NCI-H82 treated with DMSO at 0.1 percent for 48 hours (cell line): ENCODE data around the gene MAPT.
"Not testable (repeated sequence)": the region's sequence is repeated elsewhere in the genome, so short reads cannot be mapped to it uniquely, and the experiment has no call there.

Source experiments
- DNase-seq: peaks from one replicate; lab custom pipeline; 2025; ENCODE audit not compliant: unreplicated experiment; lab: John Stamatoyannopoulos, UW

Gene MAPT

GRCh38 chr17:46003907-46004748, 109.8 kb downstream of the MAPT start:
- DNase-seq: no peak

GRCh38 chr17:46006082-46006481, 111.7 kb downstream of the MAPT start:
- DNase-seq: not testable (repeated sequence)

- no peak for DNase-seq
These were observed 113.2 kb downstream of the MAPT start for GRCh38 chr17:46007461-46007965.

GRCh38 chr17:46008591-46008990, 114.2 kb downstream of the MAPT start:
- no peak for DNase-seq

GRCh38 chr17:46009681-46010596, 115.6 kb downstream of the MAPT start:
- no peak for DNase-seq

GRCh38 chr17:46010597-46011186, 116.3 kb downstream of the MAPT start:
- DNase-seq: no peak

GRCh38 chr17:46011711-46012505, 117.6 kb downstream of the MAPT start:
- no peak for DNase-seq

- no peak for DNase-seq
These were observed 118.2 kb downstream of the MAPT start for GRCh38 chr17:46012506-46013079.

GRCh38 chr17:46013127-46013501, 118.8 kb downstream of the MAPT start:
- DNase-seq: no peak

GRCh38 chr17:46013502-46014165, 119.3 kb downstream of the MAPT start:
- peak; percentile 29 for DNase-seq

- not testable (repeated sequence) for DNase-seq
These were observed 125.1 kb downstream of the MAPT start for GRCh38 chr17:46019408-46019925.

GRCh38 chr17:46020023-46020761, 125.8 kb downstream of the MAPT start:
- DNase-seq: no peak

- no peak for DNase-seq
These were observed 126.6 kb downstream of the MAPT start for GRCh38 chr17:46020998-46021397.

GRCh38 chr17:46023366-46023765, 129.0 kb downstream of the MAPT start:
- DNase-seq: not testable (repeated sequence)

- DNase-seq: peak; percentile 12
These were observed 129.5 kb downstream of the MAPT start for GRCh38 chr17:46023783-46024388.

- DNase-seq: no peak
These were observed 130.2 kb downstream of the MAPT start for GRCh38 chr17:46024590-46024989.

- DNase-seq: no peak
These were observed 130.7 kb downstream of the MAPT start for GRCh38 chr17:46025060-46025459.

GRCh38 chr17:46025510-46026165, 131.3 kb downstream of the MAPT start:
- DNase-seq: no peak
